HG02970 (cell line): ENCODE data around the gene OR2H1.

ENCODE experiments used
- ATAC-seq: cut with Tn5 transposase; IDR thresholded peaks from one replicate; pipeline ENCODE4 v1.9.1; 2021; ENCODE audit warnings: mild to moderate bottlenecking, moderate library complexity, moderate number of reproducible peaks; ENCODE audit not compliant: unreplicated experiment, low FRiP score

The OR2H1 gene

GRCh38 chr6:29479560-29479959 lies 22.6 kb downstream of the OR2H1 start:
- ATAC-seq = no peak

DNA sequence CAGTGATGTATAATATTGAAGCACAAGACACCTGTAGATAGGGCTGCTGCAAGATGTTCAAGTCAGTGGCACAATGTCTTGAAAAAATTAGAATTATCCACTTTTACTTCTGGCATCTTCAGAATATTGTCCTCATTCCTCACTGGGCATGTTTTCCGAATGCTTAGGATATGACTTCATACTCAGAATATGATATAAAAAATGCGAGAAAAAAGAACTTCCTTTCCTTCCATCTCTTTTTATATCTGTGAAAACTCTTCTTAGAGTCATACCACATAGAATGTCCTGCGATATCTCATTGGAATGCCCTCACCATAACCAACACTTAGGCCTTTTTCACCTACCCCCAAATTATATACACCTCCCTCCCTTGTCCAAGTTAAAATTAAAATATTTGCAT lies 26.2 kb downstream of the OR2H1 start:
- no peak for ATAC-seq

DNA sequence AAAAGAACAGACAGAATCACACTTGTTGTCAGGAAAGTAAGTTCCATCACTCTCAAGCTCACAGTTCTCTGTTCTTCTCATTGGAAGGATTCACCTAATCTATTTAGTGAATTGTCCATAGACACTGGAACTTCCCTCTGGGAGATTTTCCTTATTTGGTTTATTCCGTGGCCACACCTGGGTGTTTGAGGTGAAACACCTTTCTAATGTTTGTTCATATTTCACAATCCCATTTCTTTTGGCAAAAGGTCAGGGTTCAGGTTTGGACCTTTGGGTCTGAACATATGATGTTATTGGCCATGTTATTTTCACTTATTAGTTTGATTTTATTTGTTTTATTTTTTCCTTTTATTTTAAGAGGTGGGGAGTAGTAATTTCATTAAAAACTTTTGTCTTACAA lies 26.8 kb downstream of the OR2H1 start:
- ATAC-seq = no peak

GRCh38 chr6:29486577-29486976 lies 29.6 kb downstream of the OR2H1 start:
- no peak for ATAC-seq

GRCh38 chr6:29487131-29487530 lies 30.2 kb downstream of the OR2H1 start:
- no peak for ATAC-seq

- no peak for ATAC-seq
These were observed 30.7 kb downstream of the OR2H1 start, which contains the start of gene MAS1L for GRCh38 chr6:29487660-29488059. Gene MAS1L (minus strand): TSS chr6:29487956. CDS start chr6:29487902, 54 bp downstream.

DNA sequence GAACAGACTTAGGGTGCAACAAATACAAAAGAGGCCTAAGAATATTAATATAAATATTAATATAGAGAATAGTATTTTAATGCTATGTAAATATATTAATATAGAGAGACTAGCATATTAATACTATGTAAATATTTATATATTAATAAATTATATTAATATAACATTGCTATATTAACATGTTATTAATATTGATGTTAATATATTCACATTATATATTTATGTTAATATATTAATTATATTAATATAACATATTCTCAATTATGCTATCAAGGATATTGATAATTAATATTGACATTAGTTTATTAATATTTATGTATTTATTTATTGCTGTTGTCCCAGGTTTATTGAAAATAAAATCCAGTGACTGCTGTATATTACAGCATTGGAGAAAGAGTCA lies 31.9 kb downstream of the OR2H1 start:
- no peak for ATAC-seq

- ATAC-seq = no peak
These were observed 32.3 kb downstream of the OR2H1 start for GRCh38 chr6:29489286-29489685.

DNA sequence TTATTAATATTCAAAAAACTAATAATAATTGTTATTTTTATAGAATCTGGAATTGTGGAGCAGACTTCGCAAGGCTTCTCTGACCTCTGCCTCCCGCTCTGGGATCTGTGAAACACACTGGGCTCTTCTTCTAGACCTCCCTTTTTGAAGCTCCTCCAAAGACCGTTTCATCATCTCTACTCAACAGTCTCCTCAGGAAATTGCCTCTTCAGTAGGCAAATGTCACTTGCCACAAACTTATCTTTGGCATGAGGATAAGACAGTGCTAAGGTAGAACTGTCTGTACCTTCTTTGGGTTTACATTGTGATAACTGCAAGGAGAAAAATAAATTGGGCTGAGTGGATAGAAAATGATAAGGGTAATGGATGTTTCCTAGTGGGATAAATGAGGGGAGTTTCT lies 33.1 kb downstream of the OR2H1 start:
- ATAC-seq = no peak

DNA sequence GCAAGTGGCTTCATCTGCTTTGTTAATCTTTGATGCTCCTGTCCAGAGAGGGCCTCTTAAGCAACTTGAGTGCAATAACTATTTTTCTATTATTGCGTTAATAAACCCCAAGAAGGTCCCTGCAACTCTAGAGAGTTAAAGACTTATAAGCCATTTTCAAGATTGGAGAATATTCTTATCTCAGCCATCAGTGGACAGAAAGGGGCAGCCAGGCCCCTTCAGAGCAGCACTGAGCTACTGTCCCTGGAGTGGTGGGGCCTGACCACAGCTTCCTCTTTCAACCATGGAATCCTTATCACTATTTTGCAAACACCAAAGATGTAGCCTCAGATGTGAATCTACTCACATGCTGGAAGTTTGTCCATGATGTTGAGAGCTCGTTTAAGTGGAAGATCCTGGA lies 33.6 kb downstream of the OR2H1 start:
- ATAC-seq = no peak

GRCh38 chr6:29491574-29491973 lies 34.6 kb downstream of the OR2H1 start:
- ATAC-seq = no peak

DNA sequence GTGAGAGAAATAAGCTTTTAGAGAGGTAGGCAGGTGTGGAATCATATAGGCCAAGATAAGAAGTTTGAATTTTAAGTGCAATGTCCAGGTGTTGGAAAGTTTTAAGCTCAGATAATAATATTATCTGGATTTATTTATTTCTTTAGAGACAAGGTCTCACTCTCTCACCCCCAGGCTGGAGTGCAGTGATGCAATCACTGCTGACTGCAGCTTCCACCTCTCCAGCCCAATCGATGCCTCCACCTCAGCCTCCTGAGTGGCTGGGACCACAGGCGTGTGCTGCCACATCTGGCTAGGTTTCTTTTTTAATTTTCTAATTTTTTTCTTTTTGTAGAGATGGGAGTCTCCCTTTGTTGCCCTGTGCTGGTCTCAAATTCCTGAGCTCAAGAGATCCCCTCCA lies 36.3 kb downstream of the OR2H1 start:
- no peak for ATAC-seq

DNA sequence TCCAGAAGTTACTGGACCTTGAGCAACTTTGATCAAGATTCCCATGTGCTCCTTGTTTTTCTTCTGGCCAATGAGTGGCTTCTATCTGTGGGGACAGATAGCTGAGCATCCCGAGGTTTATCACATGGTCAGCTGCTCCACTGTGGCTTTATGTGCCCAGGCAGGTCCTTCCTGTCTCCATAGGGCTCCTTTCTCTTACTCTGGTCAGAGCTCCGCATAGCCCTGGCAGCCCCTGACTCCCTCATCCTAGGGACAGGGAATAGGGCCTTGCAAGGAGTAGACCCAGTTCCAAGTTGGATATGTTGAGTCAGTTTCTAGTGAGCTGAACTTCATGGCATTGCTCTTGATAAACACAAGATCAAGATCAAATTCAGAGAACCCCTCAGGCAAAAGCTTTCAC lies 37.2 kb downstream of the OR2H1 start:
- ATAC-seq = no peak

- ATAC-seq = no peak
These were observed 38.6 kb downstream of the OR2H1 start for GRCh38 chr6:29495571-29495970.

DNA sequence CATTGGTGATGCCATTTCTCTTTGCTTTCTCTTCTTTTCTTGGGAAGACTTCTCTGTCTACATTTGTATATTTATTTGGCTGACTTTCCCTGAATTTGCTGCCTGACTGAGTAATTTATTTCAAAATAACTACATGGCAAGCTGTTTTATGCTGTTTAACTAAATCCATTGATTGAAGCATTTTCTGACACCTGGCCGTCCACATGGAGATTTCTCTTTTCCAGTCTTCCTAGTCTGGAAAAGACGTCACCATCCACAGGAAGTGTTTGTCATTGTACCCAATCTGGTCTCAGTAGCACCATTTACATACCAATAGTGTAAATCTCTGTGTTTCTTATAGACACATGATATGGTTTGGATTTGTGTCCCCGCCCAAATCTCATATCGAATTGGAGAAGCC lies 40.0 kb downstream of the OR2H1 start:
- no peak for ATAC-seq

DNA sequence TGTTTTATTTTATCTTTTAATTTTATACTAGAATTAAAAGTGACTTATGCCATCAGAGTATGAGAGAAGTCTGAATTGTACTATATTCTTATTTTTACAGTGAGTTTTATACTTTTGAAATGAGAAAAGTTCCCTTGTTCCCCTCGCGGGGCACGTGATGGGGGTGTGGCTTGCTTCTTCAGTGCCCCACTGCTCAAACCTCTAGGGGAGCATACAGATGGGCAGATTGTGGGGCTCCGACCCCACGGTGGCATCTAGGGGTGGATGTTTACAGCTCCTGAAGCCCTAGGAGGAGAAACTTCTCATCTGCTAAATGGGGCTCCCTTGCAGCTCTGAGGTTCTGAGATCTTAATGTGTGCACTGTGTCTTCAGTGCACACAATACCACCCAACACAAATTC lies 42.7 kb downstream of the OR2H1 start:
- no peak for ATAC-seq

- no peak for ATAC-seq
These were observed 43.6 kb downstream of the OR2H1 start for GRCh38 chr6:29500594-29500993.

GRCh38 chr6:29501106-29501505 lies 44.2 kb downstream of the OR2H1 start:
- ATAC-seq = no peak

DNA sequence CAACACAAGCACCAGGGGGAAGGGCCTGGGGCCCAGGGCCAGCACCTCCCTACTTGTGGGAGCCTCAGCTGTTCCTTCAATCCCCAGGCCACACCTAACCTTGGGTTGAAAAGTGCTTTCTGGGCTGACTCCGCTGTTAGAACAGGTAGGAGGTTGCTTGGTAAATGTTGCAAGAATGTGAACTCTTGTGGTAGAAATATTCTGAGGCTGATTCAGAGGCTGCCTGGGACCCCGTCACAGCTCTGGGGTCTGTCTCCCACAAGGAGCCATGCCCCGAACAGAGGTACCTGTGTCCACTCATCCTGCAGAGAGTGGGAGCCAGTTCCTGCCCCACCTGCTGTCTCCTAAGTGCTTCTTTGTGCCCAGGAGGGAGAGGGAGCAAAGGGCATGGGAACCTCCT lies 45.2 kb downstream of the OR2H1 start:
- ATAC-seq = no peak

DNA sequence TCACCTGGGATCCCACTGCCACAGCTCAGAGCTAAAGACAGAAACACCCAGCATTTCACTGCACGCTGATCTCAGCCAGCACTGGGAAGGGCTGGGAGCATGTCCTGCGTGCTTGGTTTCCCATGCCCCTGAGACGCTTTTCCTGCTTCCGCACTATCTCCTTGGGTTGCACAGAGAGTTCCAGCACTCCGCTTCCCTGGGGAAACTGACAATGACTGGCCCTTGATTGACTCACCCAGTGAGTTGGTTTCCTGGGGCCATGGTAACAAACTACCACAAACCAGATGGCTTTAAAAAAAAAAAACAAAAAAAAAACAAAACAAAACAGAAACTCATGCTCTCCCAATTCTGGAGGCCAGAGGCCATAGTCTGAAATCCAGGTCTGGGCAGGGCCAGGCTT lies 45.6 kb downstream of the OR2H1 start:
- ATAC-seq = no peak

DNA sequence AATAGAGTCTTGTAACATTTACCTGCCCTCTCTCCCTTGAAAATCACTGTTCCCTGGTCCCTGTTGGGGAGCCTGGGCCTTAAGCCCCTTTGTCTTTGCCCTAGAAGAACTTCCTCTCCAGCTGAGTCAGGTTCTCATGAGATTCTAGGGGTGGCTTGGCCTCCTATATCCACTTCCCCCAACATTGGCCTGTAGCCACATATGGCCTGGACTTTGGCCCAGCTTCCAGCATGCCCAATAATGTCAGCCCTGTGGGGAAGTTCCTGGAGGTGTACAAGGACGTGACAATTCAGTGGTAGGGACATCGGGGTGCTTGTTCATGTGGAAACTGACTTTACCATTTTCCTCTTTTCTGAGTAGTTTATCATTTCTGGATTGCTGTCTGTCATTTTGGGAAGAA lies 48.0 kb downstream of the OR2H1 start:
- ATAC-seq = no peak

DNA sequence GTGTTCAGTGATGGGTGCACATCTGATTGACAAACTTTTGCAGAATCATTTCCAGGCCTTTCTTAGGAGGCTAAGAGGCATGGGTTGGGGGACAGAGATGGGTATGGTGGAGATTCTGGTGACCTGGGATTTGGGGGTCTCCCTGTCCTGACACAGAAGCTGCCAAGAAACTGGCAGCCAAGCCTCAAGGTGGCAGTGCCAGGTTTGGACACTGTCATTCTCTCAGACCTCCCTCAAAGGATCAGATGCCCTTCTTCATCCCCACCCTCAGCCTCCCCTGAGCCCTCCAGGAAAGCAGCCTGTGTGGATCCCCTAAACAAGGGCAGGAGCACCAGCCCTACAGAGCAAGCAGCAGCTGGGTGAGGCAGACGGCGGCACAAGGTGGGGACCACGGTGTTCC lies 48.9 kb downstream of the OR2H1 start:
- no peak for ATAC-seq

DNA sequence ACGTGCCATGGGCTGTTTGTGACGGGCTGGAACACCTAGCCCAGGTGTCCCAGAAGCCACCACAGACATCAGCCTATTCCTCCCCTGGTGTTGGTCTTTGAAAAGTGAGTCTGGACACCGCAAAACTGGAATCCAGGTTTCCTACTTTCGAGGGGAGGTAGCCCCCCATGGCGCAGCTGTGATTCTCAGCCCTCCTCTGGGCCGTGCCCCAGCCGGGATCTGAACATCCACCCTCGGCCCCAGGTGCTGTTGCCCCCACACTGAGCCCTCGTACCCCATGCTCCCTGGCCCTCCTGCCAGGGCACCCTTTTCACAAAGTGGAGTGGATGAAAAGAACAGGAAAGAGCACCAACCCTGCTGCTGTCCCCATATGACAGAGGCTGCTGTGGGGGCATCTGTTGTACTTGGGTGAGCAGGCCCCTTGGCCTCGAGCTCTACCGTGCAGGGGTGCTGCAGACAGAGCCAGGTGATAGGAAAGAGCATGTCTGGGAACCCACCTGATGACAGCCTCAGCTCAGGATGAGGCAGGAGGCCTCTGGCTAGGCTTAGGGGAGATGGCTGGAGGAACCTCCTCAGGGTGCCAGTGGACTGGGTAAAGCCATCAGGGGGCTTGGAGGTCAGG lies 49.6 kb downstream of the OR2H1 start:
- no peak for ATAC-seq
